ENCODE measurements around the gene DEFB129.

- TF ChIP-seq TAF1 (IDR thresholded peaks at IDR 0.05; ENCODE audit: borderline replicate concordance, low read depth, low read length) (no peak), POLR2A (IDR thresholded peaks at IDR 0.05; ENCODE audit: low read depth, low read length) (no peak), POLR2AphosphoS5 (IDR thresholded peaks at IDR 0.05; ENCODE audit: low read depth, low read length) (no peak)
Measured at GRCh38 chr20:189611-190010, 37.4 kb upstream of the DEFB129 start, which contains the start of gene DEFB128.

All from GM12892 (cell line).